ENCODE measurements around the gene CNNM4.

DNA sequence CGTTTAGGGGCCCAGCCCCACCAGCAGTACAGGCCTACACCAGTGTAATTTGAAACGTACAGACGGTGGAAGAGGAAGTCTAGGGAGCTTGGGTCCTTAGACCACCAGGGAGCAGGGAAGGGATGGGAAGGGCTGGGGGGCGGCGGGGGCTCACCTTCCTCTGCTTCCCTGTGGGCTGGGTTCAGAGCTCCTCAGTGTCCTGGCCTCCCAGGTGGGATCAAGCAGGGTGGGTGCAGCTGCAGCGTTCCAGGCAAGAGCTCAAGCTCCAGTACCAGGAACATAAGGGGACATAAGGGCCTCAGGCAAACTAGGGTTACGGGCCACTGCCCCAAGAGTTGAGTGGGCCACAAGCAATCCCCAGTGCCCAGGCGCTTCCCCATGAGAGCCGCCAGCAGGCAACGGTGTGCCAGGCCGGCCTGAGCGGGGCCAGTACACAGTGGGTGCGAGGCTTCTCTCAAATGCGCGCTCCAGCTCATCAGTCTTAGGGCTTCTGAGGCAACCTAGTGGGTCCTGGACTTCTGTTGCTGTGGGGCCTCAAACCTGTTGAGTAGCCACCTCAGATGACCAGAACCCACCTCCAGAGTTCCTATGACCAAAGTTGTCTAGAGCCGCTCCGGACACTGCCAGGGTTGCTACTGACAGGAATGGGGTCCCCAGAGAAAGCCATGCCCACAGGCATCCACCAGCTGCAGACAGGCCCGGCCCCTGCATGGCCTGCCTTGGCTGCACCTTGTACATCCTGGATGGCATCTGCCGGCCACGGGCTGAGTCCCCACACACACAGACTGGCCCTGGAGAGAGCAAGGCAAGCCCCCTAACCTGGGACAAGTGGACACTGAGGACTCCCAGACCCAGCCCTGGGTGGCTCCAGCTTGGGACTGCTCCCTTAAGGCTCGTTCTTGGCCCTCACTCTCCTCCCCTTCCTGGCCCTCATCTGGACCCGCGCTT, 77.9 kb downstream of the CNNM4 start:
- TF ChIP-seq YY1 (IDR thresholded peaks at IDR 0.05; ENCODE audit: insufficient read depth, insufficient read length) = no peak
- TF ChIP-seq ZNF274 (IDR thresholded peaks at IDR 0.05; ENCODE audit: low read depth, low read length) = no peak

Measured in NT2/D1 (cell line).